ENCODE measurements around the gene NALCN. TPM values are rescaled to one million over a fixed set of nuclear protein-coding genes. Genes with fewer than 3 reads are reported as not detected.

NALCN gene
- total RNA-seq, 2 donors from 2014 or later, result 0.11 TPM; not detected in 1

- Mint-ChIP-seq H3K4me3 (no peak overlapping the region), H3K27ac (no peak overlapping the region), H3K4me1 (peaks cover 3% of the 10 kb centered on the region), H3K27me3 (ENCODE audit: insufficient read depth) (no peaks in the 10 kb centered on the region), H3K9me3 (no peaks in the 10 kb centered on the region), H3K36me3 (ENCODE audit: low read depth) (no peaks in the 10 kb centered on the region)
- H3K36me3 ChIP-seq (ENCODE audit: control insufficient read depth, insufficient read depth, low read length), result no peaks in the 10 kb centered on the region
- no peak for DNase-seq
- no peak overlapping the region for H3K27ac ChIP-seq (ENCODE audit: low read depth, low read length)
- no peaks in the 10 kb centered on the region for H3K4me1 ChIP-seq (ENCODE audit: control insufficient read depth, insufficient read depth, low read length)
- no peaks in the 10 kb centered on the region for H3K27me3 ChIP-seq (ENCODE audit: control insufficient read depth, insufficient read depth, low read length, poor library complexity, severe bottlenecking)
- 95 to 97% methylated on average over 4 of the region's 4 CpGs for WGBS, 2 experiments (ENCODE audit: insufficient coverage in 1 of 2, insufficient read length in 1 of 2)
- no peak overlapping the region for H3K9ac ChIP-seq (ENCODE audit: extremely low read depth, low read length, poor library complexity, severe bottlenecking)
- no peaks in the 10 kb centered on the region for H3K9me3 ChIP-seq (ENCODE audit: control insufficient read depth, low read length)
- TF ChIP-seq CTCF (conservative IDR thresholded peaks at IDR 0.05), result no peak
- no peak overlapping the region for H3K4me3 ChIP-seq (ENCODE audit: low read length)
Observed at GRCh38 chr13:101098873-101099272, 317.4 kb downstream of the NALCN start.

- no peaks in the 10 kb centered on the region for H3K27me3 Mint-ChIP-seq (ENCODE audit: insufficient read depth)
- no peaks in the 10 kb centered on the region for H3K4me1 Mint-ChIP-seq
- H3K9me3 Mint-ChIP-seq, result no peaks in the 10 kb centered on the region
- no peak overlapping the region for H3K4me3 Mint-ChIP-seq
- no peaks in the 10 kb centered on the region for H3K36me3 ChIP-seq (ENCODE audit: control insufficient read depth, insufficient read depth, low read length)
- no peaks in the 10 kb centered on the region for H3K27me3 ChIP-seq (ENCODE audit: control insufficient read depth, insufficient read depth, low read length, poor library complexity, severe bottlenecking)
- H3K27ac Mint-ChIP-seq, result no peak overlapping the region
- no peak for DNase-seq
- H3K4me1 ChIP-seq (ENCODE audit: control insufficient read depth, insufficient read depth, low read length), result no peaks in the 10 kb centered on the region
- no peak overlapping the region for H3K4me3 ChIP-seq (ENCODE audit: low read length)
- H3K36me3 Mint-ChIP-seq (ENCODE audit: low read depth), result no peaks in the 10 kb centered on the region
- no peaks in the 10 kb centered on the region for H3K9me3 ChIP-seq (ENCODE audit: control insufficient read depth, low read length)
- H3K27ac ChIP-seq (ENCODE audit: low read depth, low read length), result no peak overlapping the region
- no peak for TF ChIP-seq CTCF (conservative IDR thresholded peaks at IDR 0.05)
- no peak overlapping the region for H3K9ac ChIP-seq (ENCODE audit: extremely low read depth, low read length, poor library complexity, severe bottlenecking)
Observed at GRCh38 chr13:101092985-101093384, 323.3 kb downstream of the NALCN start.

GRCh38 chr13:101090287-101090686, 326.0 kb downstream of the NALCN start:
- no peaks in the 10 kb centered on the region for H3K27me3 Mint-ChIP-seq (ENCODE audit: insufficient read depth)
- no peaks in the 10 kb centered on the region for H3K4me1 Mint-ChIP-seq
- 82 to 100% methylated on average over 2 to 4 of the region's 4 CpGs for WGBS, 2 experiments (ENCODE audit: insufficient coverage in 1 of 2, insufficient read length in 1 of 2)
- no peak overlapping the region for H3K4me3 Mint-ChIP-seq
- no peak overlapping the region for H3K27ac Mint-ChIP-seq
- no peak for TF ChIP-seq CTCF (conservative IDR thresholded peaks at IDR 0.05)
- H3K9me3 ChIP-seq (ENCODE audit: control insufficient read depth, low read length), result no peaks in the 10 kb centered on the region
- no peak overlapping the region for H3K4me3 ChIP-seq (ENCODE audit: low read length)
- no peaks in the 10 kb centered on the region for H3K36me3 Mint-ChIP-seq (ENCODE audit: low read depth)
- DNase-seq, result no peak
- H3K36me3 ChIP-seq (ENCODE audit: control insufficient read depth, insufficient read depth, low read length), result no peaks in the 10 kb centered on the region
- H3K9me3 Mint-ChIP-seq, result no peaks in the 10 kb centered on the region
- no peaks in the 10 kb centered on the region for H3K27me3 ChIP-seq (ENCODE audit: control insufficient read depth, insufficient read depth, low read length, poor library complexity, severe bottlenecking)
- H3K27ac ChIP-seq (ENCODE audit: low read depth, low read length), result no peak overlapping the region
- H3K9ac ChIP-seq (ENCODE audit: extremely low read depth, low read length, poor library complexity, severe bottlenecking), result no peak overlapping the region
- no peaks in the 10 kb centered on the region for H3K4me1 ChIP-seq (ENCODE audit: control insufficient read depth, insufficient read depth, low read length)
